Measurements from ENCODE around the gene GPN1.

Gene GPN1

GRCh38 chr2:27647737-27648136 lies 18.9 kb downstream of the GPN1 start:
- H3K4me3 ChIP-seq (ENCODE audit: low read depth, low read length), result no peak overlapping the region
- no peak for TF ChIP-seq CTCF (IDR thresholded peaks at IDR 0.05; ENCODE audit: borderline replicate concordance, insufficient read depth, low read depth, low read length)

DNA sequence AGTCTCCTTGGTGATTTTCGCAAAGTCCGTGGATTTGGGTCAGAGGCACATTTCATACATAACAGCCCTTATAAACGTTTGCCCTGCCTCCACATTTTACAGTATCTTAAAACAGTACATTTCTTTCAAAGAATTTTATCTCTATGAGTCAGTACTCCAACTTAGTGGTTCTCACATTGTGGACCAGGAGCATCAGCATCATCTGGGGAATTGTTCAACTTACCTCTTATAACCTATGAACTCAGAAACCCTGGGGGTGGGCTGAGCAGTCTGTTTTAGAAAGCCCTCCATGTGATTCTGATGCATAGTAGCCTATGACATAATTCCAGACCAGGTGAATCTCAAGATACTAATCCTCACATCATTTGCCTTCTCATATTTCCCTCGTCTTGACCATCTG lies 22.2 kb downstream of the GPN1 start:
- TF ChIP-seq CTCF (IDR thresholded peaks at IDR 0.05; ENCODE audit: borderline replicate concordance, insufficient read depth, low read depth, low read length), result no peak
- no peak overlapping the region for H3K4me3 ChIP-seq (ENCODE audit: low read depth, low read length)

- no peak for TF ChIP-seq CTCF (IDR thresholded peaks at IDR 0.05; ENCODE audit: borderline replicate concordance, insufficient read depth, low read depth, low read length)
- H3K4me3 ChIP-seq (ENCODE audit: low read depth, low read length), result no peak overlapping the region
These were observed 23.5 kb downstream of the GPN1 start for GRCh38 chr2:27652341-27652740.

- no peak overlapping the region for H3K4me3 ChIP-seq (ENCODE audit: low read depth, low read length)
- no peak for TF ChIP-seq CTCF (IDR thresholded peaks at IDR 0.05; ENCODE audit: borderline replicate concordance, insufficient read depth, low read depth, low read length)
These were observed 23.9 kb downstream of the GPN1 start for GRCh38 chr2:27652790-27653189.

DNA sequence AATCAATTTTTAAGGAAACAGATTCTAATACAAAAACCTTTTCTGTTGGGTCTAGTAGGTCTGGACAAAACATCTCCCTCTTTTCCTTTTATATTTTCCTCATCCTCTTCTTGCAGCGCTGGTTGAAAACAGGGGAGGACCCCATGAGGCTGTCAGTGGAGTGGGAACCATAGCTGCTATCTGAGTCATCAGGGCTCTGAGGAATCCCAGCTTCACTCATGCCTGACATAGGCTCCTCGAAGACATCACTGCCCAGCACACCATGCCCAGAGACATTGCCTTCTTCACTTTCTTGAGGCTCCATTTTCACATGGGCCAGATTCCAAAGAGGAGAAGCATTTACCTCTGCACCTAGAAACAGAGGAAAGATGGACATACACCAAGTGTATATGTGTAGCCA lies 24.5 kb downstream of the GPN1 start:
- H3K4me3 ChIP-seq (ENCODE audit: low read depth, low read length), result no peak overlapping the region
- TF ChIP-seq CTCF (IDR thresholded peaks at IDR 0.05; ENCODE audit: borderline replicate concordance, insufficient read depth, low read depth, low read length), result no peak

GRCh38 chr2:27655155-27655951 lies 26.5 kb downstream of the GPN1 start:
- no peak overlapping the region for H3K4me3 ChIP-seq (ENCODE audit: low read depth, low read length)
- no peak for TF ChIP-seq CTCF (IDR thresholded peaks at IDR 0.05; ENCODE audit: borderline replicate concordance, insufficient read depth, low read depth, low read length)

GRCh38 chr2:27661371-27661770 lies 32.5 kb downstream of the GPN1 start:
- TF ChIP-seq CTCF (IDR thresholded peaks at IDR 0.05; ENCODE audit: borderline replicate concordance, insufficient read depth, low read depth, low read length), result no peak
- H3K4me3 ChIP-seq (ENCODE audit: low read depth, low read length), result no peak overlapping the region
